Fibroblast of mammary gland (primary cell): Measurements from ENCODE around the gene RRP1B.
"Not testable (repeated sequence)": the region's sequence is repeated elsewhere in the genome, so short reads cannot be mapped to it uniquely, and the experiment has no call there.

Experiments used
- DNase-seq: peaks from one replicate; pipeline ENCODE4 v3.0.0-alpha.2; 2010; ENCODE audit warnings: low read depth
- H3K4me3 ChIP-seq: 2 replicates; pipeline ENCODE4 v1.5.1; 2011; ENCODE audit warnings: low read depth, mild to moderate bottlenecking, low read length, moderate library complexity; ENCODE audit not compliant: control insufficient read depth
- CTCF ChIP-seq: conservative IDR thresholded peaks from 2 replicates; pipeline ENCODE4 v1.5.1; 2011; ENCODE audit warnings: low read depth, low read length, inconsistent platforms; ENCODE audit not compliant: control insufficient read depth, insufficient read depth

RRP1B gene

GRCh38 chr21:43646550-43647260, 12.7 kb upstream of the RRP1B start:
- H3K4me3 ChIP-seq = no peak overlapping the region
- DNase-seq = peak; percentile 92
- peak; percentile 100 for TF ChIP-seq CTCF

- no peak overlapping the region for H3K4me3 ChIP-seq
- no peak for TF ChIP-seq CTCF
- DNase-seq = no peak
Measured at GRCh38 chr21:43648171-43648570, 11.2 kb upstream of the RRP1B start.

GRCh38 chr21:43651926-43652325, 7.4 kb upstream of the RRP1B start:
- peak; percentile 17 for DNase-seq
- not testable (repeated sequence) for H3K4me3 ChIP-seq

GRCh38 chr21:43652616-43653015, 6.7 kb upstream of the RRP1B start:
- TF ChIP-seq CTCF = no peak
- no peak for DNase-seq
- H3K4me3 ChIP-seq = no peak overlapping the region

DNA sequence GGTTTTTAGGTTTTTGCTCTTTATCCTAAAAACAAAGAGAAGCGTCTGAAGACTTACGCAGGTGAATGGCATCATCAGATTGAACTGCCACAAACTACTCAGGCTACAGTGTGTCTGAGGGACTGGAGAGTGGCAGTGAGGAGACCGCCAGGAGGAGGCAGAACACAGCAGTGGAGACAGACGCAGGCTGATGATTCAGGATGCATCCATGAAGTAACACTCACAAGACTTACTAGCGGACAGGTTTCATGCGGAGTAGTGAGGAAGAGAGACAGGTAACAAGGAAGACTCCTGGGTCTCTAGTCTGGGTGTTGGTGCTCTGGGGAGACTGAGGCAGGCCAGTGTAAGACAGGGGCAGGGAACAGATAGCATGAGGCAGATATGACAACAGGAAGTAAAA, 5.7 kb upstream of the RRP1B start:
- no peak for TF ChIP-seq CTCF
- H3K4me3 ChIP-seq = no peak overlapping the region
- DNase-seq = no peak

- no peak for TF ChIP-seq CTCF
- DNase-seq = peak; percentile 63
- no peak overlapping the region for H3K4me3 ChIP-seq
Measured at GRCh38 chr21:43654806-43655489, 4.4 kb upstream of the RRP1B start.

- no peak for TF ChIP-seq CTCF
- DNase-seq = no peak
- no peak overlapping the region for H3K4me3 ChIP-seq
Measured at GRCh38 chr21:43657355-43658087, 1.8 kb upstream of the RRP1B start.
